ENCODE measurements around the gene EXOG.

DNA sequence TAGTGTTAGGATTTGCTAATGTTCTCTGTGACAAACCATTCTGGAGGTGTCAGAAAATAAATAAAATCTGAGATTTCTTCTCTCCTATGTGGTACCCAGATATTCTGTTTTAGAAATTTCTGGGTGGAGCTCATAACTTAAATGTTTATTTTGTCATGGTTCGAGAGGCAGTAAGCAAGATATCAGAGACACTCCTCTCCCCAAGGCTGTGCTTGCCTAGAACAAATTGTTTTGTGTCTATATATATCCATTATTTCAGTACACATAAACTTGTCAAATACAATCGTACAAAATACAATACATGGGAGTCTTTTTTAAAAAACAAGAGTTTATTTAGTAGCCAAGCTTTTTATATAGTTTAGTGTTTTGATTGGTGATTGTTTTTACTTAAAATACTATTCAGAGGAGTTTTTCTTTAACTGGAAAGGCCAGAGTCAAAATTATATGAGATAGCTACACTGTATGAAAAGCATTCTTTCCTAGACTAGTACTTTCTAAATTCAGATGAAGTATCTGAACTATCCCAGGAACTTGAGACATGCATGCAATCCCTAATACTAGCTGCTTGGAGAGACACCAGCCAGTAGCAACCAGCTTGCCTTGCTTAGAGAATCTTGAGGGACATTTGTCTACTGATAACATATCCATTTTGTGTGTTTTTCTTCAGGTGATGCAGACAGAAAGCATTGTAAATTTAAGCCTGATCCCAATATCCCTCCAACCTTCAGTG lies 4.7 kb downstream of the EXOG start:
- no peak for TF ChIP-seq SIN3A (IDR thresholded peaks at IDR 0.05; ENCODE audit: borderline replicate concordance, insufficient read depth, low read length)
- TF ChIP-seq POLR2AphosphoS5 (IDR thresholded peaks at IDR 0.05; ENCODE audit: low read depth, low read length) = no peak
- TF ChIP-seq REST (IDR thresholded peaks at IDR 0.05; ENCODE audit: insufficient read depth in 1 of 2, low read depth in 2 of 2, low read length in 2 of 2) = no peak

All from PFSK-1 (cell line).